Posterior vena cava (tissue), 2 donors: Measurements from ENCODE around the gene TAC1. TPM values are rescaled to one million over a fixed set of nuclear protein-coding genes. Genes with fewer than 3 reads are reported as not detected.

Experiments used
- total RNA-seq, 2 donors: library from RNA; stranded (reverse); fragmentation: NEBNext Ultra II Directional; extraction: Animal tissue kit (Norgen Biotek cat#: 25700); gene quantifications; one replicate each; pipeline ENCODE4 v1.2.1, GENCODE V29; 2021
- donor health status: DM: yes; HTN: yes; CAD: no.
- donor health status: DM: yes; HTN: yes; CAD: no.

The TAC1 gene
- total RNA-seq, 2 donors from 2014 or later: 0.19 TPM; not detected in 1

Other genes starting within 250 kb of the TAC1 start
- gene ASNS, start 140.3 kb downstream of the TAC1 start, total RNA-seq: 10 to 100 TPM; 30.7 to 42.5 TPM